ENCODE data around the gene ZBTB12.

DNA sequence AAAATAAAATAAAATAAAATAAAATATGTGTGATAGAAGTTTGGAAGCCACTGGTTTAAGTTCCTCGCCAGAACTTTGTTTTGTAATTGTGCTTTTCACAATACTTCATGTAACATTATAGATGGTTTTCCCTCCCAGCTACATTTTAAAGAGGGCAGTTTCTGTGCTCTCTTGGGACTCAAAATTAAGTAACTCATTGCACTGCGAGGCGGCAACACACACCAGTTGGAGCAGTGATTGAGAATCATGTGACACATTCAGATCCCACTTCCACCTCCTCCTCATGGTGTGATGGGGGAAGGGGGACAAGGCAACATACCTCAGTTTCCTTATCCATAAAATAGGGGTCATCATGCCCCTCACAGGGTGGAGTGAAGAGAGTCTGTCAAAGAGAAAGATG, 33.1 kb upstream of the ZBTB12 start:
- TF ChIP-seq, protein P1, sequence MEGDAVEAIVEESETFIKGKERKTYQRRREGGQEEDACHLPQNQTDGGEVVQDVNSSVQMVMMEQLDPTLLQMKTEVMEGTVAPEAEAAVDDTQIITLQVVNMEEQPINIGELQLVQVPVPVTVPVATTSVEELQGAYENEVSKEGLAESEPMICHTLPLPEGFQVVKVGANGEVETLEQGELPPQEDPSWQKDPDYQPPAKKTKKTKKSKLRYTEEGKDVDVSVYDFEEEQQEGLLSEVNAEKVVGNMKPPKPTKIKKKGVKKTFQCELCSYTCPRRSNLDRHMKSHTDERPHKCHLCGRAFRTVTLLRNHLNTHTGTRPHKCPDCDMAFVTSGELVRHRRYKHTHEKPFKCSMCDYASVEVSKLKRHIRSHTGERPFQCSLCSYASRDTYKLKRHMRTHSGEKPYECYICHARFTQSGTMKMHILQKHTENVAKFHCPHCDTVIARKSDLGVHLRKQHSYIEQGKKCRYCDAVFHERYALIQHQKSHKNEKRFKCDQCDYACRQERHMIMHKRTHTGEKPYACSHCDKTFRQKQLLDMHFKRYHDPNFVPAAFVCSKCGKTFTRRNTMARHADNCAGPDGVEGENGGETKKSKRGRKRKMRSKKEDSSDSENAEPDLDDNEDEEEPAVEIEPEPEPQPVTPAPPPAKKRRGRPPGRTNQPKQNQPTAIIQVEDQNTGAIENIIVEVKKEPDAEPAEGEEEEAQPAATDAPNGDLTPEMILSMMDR (IDR thresholded peaks at IDR 0.05 in 8 of 11, conservative IDR thresholded peaks at IDR 0.05 in 3 of 11) = no peak
- TF ChIP-seq POLR2A (IDR thresholded peaks at IDR 0.05) = no peak

All from spleen (tissue), 7 donors.